HG02981 (cell line): ENCODE results near the gene ZFR.
A peak's percentile ranks its signal among the peaks of the same experiment; 100 is the strongest.
"Not testable (repeated sequence)": the region's sequence is repeated elsewhere in the genome, so short reads cannot be mapped to it uniquely, and the experiment has no call there.

Experiments used
- ATAC-seq: cut with Tn5 transposase; IDR thresholded peaks from one replicate; pipeline ENCODE4 v1.9.1; 2021; ENCODE audit warnings: mild to moderate bottlenecking, moderate library complexity; ENCODE audit not compliant: unreplicated experiment

Gene ZFR

DNA sequence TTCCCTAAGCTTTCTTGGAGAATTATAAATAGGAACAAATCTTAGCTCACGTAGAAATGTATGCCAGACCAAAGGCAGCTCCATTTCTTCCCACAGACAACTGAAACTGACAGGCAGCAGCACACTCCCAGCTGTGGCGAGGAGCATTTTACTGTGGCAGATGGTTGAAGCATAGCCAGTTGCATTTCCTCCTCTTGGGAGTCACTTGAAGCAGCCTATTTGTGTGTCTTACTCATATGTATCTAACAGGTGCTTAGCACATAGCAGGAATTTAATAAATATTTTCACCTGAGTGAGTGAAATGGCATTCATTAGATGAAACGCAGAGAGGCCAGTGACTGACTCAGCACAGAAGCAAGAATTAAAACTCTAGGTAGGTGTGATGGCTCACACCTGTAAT, 119.5 kb downstream of the ZFR start:
- peak; percentile 59 for ATAC-seq

DNA sequence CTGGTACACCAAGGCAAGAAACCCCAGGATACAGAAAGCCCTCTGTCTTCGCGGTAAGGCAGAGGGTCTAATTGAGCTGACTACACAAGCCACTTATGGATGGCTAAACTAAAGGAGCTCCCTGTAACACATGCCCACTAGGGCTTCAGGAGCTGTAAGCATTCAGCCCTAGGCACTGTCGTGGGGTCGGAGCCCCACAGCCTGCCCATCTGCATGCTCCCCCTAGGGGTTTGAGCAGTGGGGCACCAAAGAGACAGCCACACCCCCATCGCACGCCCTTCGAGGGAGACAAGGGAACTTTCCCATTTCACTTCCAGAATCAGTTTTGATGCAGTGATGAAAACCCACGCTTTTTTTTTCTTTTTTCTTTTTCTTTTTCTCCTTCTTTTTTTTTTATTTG, 120.8 kb downstream of the ZFR start:
- no peak for ATAC-seq

DNA sequence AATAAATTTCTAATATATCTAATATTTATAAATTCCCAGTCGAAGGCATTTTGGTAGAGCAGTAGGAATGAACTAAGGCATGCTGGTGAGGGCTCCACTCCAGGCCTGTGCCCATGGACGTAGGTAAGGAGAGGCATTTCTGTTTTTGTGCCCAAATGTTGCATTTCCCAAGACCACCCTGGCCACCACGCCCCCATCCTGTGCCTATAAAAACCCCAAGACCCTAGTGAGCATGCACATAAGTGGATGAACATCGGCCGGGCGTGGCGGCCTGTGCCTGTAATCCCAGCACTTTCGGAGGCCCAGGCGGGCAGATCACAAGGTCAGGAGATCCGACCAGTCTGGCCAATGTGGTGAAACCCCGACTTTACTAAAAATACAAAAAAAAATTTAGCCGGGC, 121.7 kb downstream of the ZFR start:
- ATAC-seq: no peak

DNA sequence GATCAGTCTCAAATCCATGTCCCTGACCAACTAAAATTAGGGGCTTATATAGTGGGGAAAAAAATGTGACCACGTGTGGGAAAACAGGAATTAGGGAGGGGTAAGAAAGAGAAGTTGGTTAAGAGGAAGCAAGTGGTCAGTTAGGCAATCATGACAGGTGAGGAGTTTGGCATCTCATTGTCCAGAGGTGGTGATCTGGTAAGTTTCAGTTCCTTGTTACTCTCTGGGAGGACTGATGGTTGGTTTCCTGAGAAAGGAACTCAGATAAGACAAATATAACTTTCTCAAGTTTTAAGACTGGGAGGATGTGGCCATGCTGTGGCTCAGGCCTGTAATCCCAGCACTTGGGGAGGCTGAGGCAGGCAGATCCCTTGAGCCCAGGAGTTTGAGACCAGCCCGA, 122.8 kb downstream of the ZFR start:
- not testable (repeated sequence) for ATAC-seq

DNA sequence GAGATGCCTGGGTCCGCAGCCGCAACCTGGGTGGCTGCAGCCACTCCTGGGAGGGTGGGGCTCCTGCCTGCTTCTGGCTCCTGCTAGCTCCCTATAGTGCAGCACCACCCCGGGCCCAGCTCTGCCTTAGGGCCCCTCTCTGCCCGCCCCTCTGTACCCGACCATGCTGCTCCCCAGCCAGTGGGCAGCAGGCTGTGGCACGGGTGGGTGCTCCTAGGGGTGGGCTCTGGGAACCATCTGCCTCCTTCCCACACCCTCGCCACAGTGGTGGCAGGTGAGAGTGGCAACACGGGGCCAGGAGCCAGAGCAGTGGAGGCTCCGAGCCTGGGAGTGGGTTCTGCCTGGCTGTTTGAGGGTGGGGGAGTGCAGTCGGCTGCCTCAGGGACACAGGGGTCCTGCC, 124.0 kb downstream of the ZFR start:
- no peak for ATAC-seq

DNA sequence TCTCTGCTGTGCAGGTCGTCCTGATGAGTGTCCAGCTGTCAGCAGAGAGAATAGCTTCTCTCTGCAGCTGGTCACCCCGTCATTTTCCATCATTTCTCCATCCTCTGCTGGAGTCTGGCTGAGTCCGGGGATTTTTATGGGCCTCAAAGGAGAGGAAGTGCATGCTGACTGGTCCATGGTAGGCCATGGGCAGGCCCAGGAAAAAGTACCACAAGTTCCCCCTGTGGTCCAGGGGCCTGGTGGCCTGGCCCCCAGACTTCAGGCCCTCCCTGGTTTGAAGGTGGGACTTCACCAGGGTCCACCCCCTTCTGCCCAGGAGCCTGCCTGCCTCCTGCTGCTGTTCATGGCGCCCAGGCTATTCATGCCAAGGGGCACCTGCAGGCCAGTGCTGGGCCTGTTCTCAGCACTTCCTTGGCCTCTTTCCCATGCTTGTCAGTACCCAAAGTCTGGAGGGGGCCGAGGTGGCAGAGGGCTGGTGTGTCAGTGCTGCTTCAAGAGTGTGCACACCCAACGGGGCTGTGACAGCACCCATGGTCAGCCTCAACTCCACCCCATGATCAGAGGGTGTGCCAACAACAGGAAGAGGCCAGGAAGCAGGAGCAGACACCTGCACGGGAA, 124.5 kb downstream of the ZFR start:
- no peak for ATAC-seq

DNA sequence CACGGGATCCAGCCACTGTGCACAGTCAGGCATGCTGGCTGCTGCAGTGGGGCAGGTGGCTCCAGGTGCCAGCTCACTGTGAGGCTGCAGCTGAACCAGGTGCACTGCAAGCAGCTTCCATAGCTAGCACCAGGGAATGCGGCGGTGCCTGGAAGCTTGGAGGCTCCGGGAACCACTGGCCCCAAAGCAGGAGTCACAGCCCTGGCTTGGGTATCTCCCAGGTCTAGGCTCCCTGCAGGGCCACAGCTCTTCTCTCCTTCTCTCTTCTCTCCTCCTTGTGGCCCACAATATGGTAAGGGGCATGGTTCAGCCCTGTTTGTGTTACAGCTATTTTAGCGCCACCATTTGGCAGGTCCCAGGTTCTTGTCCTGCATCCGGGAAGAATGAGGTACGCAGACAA, 125.1 kb downstream of the ZFR start:
- no peak for ATAC-seq

DNA sequence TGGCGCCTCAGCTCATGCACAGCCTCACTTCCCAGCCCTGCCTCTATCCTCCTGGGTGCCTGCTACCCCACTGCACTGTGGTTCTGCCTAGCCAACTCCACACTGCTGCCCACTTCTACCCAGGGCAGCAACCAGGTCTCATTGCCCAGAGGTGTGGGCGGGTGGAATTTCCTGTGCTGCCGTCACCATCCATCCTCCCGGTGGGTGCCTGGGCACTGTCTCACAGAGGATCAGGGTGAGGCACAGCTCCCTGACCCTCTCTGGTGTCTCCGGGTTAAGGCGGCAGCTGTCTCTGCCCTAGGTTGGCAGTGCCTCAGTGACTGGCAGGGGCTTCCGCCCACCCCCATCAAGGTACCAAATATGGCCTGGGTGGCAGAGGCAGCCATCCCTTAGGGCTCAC, 127.5 kb downstream of the ZFR start:
- ATAC-seq: no peak

DNA sequence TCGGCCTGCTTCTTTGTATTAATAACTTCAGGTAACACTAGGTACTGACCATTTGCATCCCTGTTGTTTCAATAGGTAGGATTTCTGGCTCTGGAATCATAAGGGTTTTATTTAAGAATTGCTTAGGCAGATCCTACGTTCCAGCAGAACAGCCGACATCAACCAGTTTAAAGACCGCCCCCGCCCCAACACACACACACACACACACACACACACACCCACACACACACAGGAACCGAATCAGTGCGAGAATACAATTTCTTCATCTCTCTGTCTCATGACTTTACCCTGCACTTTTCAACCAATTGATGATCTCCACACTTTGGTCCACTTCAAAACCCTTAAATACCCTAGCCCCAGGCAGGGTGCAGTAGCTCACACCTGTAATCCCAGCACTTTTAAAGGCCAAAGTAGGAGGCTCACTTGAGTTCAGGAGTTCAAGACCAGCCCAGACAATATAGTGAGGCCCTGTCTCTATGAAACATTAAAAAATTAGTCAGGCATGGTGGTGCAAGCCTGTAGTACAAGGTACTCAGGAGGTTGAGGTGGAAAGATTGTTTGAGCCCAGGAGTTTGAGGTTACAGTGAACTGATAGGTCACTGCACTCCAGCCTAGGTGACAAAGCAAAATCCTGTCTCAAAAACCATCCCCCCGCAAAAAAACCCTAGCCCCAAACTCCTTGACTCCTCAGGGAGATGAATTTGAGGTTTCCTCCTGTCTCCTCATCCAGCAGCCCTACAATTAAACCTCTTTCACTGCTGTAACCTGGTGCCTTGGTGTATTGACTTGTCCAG, 129.1 kb downstream of the ZFR start:
- ATAC-seq: no peak

DNA sequence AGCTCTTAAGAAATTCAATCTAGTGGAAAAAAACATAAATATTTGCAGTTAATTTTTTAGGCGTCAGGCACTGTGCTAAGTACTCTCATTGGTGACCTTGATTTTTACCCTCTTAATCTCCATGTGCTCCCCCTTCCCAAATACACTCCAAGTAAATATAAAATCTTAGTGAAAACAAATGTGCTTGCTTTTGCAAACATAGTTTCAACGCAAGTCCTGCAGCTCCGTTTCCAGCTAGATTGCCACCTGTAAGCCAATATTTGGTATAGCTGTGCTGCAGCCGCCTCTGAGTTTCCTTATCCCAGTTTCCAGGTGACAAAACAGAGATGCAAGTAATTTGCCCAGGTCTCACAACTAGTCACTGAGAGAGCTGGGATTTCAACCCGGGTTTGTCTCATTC, 129.9 kb downstream of the ZFR start:
- no peak for ATAC-seq

DNA sequence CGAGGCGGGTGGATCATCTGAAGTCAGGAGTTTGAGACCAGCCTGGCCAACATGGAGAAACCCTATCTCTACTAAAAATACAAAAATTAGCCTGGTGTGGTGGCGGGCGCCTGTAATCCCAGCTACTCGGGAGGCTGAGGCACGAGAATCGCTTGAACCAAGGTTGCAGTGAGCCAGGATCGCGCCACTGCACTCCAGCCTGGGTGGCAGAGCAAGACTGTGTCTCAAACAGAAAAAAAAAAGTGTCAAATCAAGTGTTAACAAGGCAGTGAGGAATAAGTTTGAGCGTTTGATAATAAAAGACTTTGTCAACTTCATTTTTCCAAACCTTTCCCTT, 130.4 kb downstream of the ZFR start:
- ATAC-seq: not testable (repeated sequence)

DNA sequence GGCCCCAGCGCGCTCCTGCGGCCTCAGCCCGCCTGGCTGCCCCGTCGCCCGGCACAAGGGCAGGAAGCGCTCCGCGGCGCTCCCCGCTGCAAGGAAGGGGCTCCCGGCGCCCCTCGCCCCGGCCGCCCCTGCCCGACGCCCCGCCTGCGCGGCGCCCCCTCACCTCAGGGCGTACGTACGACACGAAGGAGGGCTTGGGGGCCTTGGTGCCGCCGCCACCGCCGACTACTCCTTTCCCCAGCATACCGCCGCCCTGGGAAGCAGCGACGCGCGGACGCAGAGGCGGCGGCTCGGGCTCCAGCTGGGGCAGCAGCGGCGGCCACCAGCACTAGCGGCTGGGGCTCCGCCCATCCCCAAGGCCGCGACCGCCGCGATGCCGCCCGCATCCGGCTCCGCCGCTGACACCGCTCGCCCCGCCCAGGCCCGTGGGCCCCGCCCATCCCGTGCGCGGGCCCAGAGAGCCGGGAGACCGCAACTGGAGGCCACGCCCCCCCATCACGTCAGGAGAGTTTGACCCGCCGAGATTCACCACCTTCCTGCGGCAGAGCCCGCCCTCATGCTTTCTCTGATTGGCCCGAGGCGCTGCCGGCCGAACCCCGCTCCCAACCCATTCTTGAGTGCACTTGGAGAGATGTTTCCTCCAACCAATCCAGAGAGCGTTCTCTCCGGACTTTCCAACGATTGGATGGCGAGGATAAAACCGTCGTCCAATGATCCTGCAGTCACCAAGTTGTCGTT, 131.8 kb downstream of the ZFR start, which contains the start of gene MTMR12:
Gene MTMR12, minus strand, starts transcription at position 345 of the 738 bp plus-strand sequence. Its CDS starts 101 bp downstream, at position 244.
- peak; percentile 95 for ATAC-seq

DNA sequence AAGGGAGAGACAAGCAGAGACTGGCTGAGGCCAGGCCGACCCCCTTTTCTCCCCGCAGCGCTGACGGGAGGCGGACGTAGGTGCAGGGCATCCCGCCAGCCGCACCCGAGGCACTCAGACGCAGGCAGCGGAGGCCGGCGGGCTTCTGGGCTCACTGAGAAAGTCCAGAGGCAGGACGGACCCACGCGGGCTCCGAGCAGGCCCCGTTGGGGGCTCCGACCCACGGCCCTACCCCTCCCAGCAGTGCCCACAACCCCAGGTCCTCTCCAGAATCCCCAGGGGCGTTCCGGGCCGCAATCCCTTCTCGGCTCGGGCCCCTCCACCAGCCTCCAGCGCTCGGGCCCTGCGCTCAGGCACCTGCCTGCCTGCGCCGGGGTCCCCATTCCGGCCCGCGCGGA, 132.3 kb downstream of the ZFR start:
- peak; percentile 16 for ATAC-seq

DNA sequence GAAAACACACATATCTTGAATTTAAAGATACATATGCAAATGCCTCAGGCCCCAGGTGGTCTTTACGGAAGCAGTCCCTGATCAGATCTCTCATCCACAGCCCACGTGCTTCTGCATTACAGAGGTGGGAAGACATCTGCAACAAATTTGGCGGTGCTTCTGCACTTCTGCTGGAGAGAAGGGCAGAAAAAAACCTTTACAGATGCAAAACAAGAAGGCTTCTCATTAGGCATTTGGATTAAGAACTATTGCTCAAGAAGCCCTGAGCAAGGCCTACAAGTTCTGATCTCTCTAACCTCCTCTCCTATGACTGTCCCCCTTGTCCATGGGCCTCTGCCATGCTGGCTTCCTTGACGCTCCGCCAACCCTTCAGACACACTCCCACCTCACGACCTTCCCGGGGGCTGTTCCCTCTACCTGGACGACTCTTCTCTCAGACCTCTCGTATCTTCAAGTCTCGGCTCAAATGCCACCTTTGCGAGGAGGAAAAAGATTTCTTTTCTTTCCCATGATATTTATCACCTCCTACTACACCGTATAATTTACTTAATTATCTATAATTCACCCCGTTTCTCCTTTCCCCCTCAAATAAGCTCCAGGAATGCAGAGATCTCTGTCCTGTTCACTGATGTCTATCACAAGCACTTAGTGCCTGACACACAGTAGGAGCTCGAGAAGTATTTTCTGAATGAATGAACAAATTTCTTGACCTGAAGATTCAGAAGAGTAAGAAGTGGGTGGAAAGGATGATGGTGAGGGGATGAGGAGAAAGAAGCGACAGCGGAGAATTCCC, 132.9 kb downstream of the ZFR start:
- no peak for ATAC-seq

DNA sequence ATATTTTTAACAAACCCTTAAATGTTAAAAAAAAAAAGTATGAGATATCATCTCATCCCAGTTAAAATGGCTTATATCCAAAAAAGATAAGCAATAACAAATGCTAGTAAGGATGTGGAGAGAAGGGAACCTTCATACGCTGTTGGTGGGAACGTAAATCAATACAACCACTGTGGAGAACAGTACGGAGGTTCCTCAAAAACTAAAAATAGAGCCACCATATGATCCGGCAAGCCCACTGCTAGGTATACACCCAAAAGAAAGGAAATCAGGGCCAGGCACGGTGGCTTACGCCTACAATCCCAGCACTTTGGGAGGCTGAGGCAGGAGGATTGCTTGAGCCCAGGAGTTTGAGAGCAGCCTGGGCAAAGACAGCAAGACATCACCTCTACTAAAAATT, 134.8 kb downstream of the ZFR start:
- no peak for ATAC-seq

DNA sequence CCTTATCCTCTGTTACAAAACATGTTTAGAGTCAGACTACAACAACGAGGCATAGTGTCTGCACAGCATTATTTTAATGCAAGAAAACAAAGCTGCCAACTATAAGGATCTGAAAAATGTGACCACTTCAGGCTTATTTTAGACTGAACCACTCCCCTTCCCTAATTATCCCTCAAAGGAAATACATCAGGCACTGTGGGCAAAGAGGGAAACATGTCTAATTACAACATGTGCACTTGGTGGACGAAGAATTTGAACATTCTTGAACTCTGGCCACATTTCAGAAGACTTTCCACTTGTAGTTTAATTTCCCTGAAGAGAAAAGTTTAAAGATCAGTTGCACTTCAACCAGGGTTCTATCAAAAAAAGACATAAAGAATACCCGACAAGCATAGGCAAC, 135.6 kb downstream of the ZFR start:
- no peak for ATAC-seq

DNA sequence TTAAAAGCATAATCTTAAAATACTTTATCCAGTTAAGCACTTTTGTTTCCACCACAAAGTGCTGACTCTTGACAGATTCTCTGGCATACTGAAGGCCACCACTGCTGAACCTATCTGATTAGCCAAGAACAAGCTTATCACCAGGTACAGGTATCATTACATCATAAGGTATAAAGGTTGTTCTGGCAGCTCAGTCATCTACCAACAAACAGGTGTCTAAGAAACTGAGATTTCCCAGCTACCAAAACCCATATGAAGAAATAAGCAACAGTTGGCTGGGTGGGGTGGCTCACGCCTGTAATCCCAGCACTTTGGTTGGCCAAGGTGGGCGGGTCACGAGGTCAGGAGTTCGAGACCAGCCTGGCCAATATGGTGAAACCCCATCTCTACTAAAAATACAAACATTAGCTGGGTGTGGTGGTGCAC, 136.8 kb downstream of the ZFR start:
- no peak for ATAC-seq

DNA sequence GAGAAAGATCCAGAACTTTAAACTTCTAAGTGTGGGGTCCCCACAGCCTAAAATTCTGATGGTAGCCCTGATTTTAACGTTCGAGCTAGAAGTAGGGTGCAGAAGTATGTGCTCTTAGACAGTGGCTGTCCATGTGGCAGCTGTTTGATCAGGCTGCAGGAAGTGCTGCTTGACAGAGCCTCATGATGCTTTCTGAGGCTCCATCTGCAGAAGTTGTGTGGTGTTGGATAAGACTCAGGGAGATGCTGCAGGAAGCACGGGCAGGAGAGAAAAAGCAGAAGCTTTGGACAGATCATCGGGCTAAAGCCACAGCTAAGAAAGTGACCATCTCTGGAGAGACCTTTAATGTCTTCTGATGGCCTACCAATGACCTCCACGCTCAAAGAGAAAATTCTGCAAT, 139.9 kb downstream of the ZFR start:
- no peak for ATAC-seq
